CD4-positive, alpha-beta T cell (primary cell): ENCODE measurements around the gene INPP5A. TPM values are rescaled to one million over a fixed set of nuclear protein-coding genes. Genes with fewer than 3 reads are reported as not detected.

Experiments used
- ATAC-seq: fragments of 200-7000 bp; cut with Tn5 transposase; one replicate; pipeline ENCODE4 v1.10.0; 2022; ENCODE audit warnings: mild to moderate bottlenecking; ENCODE audit not compliant: poor library complexity
- CTCF ChIA-PET: fragments of 350-600 bp; sonication (Branson Sonifier 250); formaldehyde crosslinking; loops from one replicate; lab custom pipeline; 2021; ENCODE audit warnings: antibody characterized with exemption, inconsistent platforms; lab: Charles Lee
- POLR2A ChIA-PET: fragments of 350-600 bp; sonication (Branson Sonifier 250); formaldehyde crosslinking; loops from one replicate; lab custom pipeline; 2021; ENCODE audit warnings: antibody characterized with exemption, inconsistent platforms; lab: Charles Lee
- DNase-seq, 14 experiments: peaks; one replicate each; pipeline ENCODE4 v3.0.0-alpha.2; 2013 to 2020; ENCODE audit warnings: mixed read lengths in 2 of 14
- H3K27ac ChIP-seq, 2 donors: one replicate each; pipeline versions ENCODE4 v1.5.1 to v1.7.0; 2013; ENCODE audit warnings: low read length in 2 of 2, low read depth in 1 of 2, mild to moderate bottlenecking in 1 of 2
- H3K27me3 ChIP-seq, 2 experiments: 1 replicate in 1 of 2; 2 replicates in 1 of 2; pipeline versions ENCODE4 v1.6.1 to v1.7.0; 2013; ENCODE audit warnings: low read length in 2 of 2, control low read depth in 1 of 2, mild to moderate bottlenecking in 1 of 2, moderate library complexity in 1 of 2; ENCODE audit not compliant: insufficient read depth in 2 of 2, control insufficient read depth in 1 of 2
- H3K36me3 ChIP-seq: one replicate; pipeline ENCODE4 v1.6.1; 2013; ENCODE audit warnings: low read length, control low read depth; ENCODE audit not compliant: insufficient read depth
- H3K4me1 ChIP-seq: one replicate; pipeline ENCODE4 v1.6.1; 2013; ENCODE audit warnings: low read length, control low read depth; ENCODE audit not compliant: insufficient read depth
- H3K4me3 ChIP-seq: one replicate; pipeline ENCODE4 v1.5.1; 2013; ENCODE audit warnings: mild to moderate bottlenecking, low read length, moderate library complexity
- H3K9me3 ChIP-seq, 2 experiments: 1 replicate in 1 of 2; 2 replicates in 1 of 2; pipeline versions ENCODE4 v1.6.1 to v1.7.0; 2013; ENCODE audit warnings: low read length in 2 of 2, mild to moderate bottlenecking in 2 of 2, control low read depth in 1 of 2, moderate library complexity in 1 of 2; ENCODE audit not compliant: control insufficient read depth in 1 of 2, insufficient read depth in 1 of 2
- H3K27ac Mint-ChIP-seq: one replicate; pipeline ENCODE4 v1.8.0; 2020; ENCODE audit warnings: mixed read lengths
- H3K27me3 Mint-ChIP-seq: one replicate; pipeline ENCODE4 v1.8.0; 2021; ENCODE audit warnings: mixed read lengths
- H3K36me3 Mint-ChIP-seq: one replicate; pipeline ENCODE4 v1.8.0; 2021; ENCODE audit warnings: low read depth, mixed read lengths
- H3K4me1 Mint-ChIP-seq: one replicate; pipeline ENCODE4 v1.8.0; 2021; ENCODE audit warnings: low read depth, mixed read lengths
- H3K4me3 Mint-ChIP-seq: one replicate; pipeline ENCODE4 v1.8.0; 2020; ENCODE audit warnings: mild to moderate bottlenecking, mixed read lengths
- H3K9me3 Mint-ChIP-seq: one replicate; pipeline ENCODE4 v1.8.0; 2020; ENCODE audit warnings: mixed read lengths
- intact Hi-C, 2 experiments: fragments of 100-400 bp; cut with DNase I in 1 of 2; cut with micrococcal nuclease in 1 of 2; formaldehyde crosslinking; loops; one replicate each; pipeline versions ENCODE4 v1.15.1 to v1.9.0; 2023 to 2025; cut with DNase I, micrococcal nuclease
- total RNA-seq, 174 experiments: library from RNA in 2 of 174; stranded (reverse) in 2 of 174; gene quantifications; one replicate each; pipeline ENCODE4 v1.2.3 and lab custom pipeline; 2021 to 2026
- TF ChIP-seq, protein P1 (sequence below): fragments of 200-600 bp; IDR thresholded peaks from one replicate; pipeline ENCODE4 v1.8.0; 2022; ENCODE audit warnings: antibody characterized with exemption, mild to moderate bottlenecking

INPP5A gene
- total RNA-seq, 2 experiments from 2014 or later = 22.0 to 24.8 TPM

GRCh38 chr10:132560241-132560731 is 22.7 kb downstream of the INPP5A start:
- ATAC-seq = no peak
- CTCF ChIA-PET = no interaction called here
- H3K4me1 Mint-ChIP-seq = peaks cover 35% of the 10 kb centered on the region

DNA sequence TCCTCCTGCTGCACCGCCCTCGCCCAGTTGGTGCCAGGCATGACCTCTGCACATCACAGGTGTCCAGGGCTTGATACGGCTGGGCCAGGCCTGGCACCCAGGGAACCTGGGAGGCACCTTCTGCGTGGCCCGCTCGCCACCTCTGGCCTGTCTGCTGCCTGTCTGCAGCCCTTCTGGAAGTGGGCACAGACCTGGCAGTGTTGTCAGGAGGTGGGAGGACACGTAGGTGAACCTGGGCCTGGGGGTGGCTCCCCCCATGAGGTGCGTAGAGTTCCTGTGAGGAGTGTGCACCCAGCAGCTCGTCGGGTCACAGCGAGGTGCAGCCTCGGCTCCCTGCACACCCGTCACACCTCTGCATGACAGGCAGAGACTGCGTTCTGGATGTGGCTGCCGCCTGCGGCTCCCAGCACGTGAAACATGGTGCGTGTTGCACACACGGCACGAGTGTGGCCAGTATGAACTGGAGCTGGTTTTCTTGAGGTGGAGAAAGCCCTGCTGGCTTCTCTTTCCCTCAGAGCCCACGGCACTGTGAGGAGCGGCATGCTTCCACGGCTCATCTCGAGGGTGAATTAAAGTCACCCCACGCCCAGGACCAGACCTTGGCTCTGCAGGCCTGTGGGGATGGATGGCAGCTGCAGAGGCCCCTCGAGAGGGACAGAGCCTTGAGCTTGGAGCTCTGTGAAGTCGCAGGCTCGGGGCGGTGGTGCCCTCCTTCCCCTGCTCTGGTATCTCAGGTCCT is 24.8 kb downstream of the INPP5A start:
- Mint-ChIP-seq H3K27me3 (no peaks in the 10 kb centered on the region), H3K4me3 (no peak overlapping the region), H3K9me3 (no peaks in the 10 kb centered on the region), H3K36me3 (no peaks in the 10 kb centered on the region), H3K27ac (no peak overlapping the region), H3K4me1 (peaks cover 42% of the 10 kb centered on the region)
- Histone ChIP-seq H3K36me3 (peaks cover 3% of the 10 kb centered on the region), H3K27me3 (no peaks in the 10 kb centered on the region), H3K4me3 (no peak overlapping the region), H3K27ac (no peak overlapping the region), H3K9me3 (peaks cover 0 to 9% of the 10 kb centered on the region in 2 experiments), H3K4me1 (peaks cover 45% of the 10 kb centered on the region)
- ChIA-PET CTCF (no interaction called here), POLR2A (interaction anchor here (0.7 kb wide), 1 partner anchor 50 kb away, joined by 3 read pairs; no protein-coding TSS in a partner anchor)
- TF ChIP-seq, protein P1, sequence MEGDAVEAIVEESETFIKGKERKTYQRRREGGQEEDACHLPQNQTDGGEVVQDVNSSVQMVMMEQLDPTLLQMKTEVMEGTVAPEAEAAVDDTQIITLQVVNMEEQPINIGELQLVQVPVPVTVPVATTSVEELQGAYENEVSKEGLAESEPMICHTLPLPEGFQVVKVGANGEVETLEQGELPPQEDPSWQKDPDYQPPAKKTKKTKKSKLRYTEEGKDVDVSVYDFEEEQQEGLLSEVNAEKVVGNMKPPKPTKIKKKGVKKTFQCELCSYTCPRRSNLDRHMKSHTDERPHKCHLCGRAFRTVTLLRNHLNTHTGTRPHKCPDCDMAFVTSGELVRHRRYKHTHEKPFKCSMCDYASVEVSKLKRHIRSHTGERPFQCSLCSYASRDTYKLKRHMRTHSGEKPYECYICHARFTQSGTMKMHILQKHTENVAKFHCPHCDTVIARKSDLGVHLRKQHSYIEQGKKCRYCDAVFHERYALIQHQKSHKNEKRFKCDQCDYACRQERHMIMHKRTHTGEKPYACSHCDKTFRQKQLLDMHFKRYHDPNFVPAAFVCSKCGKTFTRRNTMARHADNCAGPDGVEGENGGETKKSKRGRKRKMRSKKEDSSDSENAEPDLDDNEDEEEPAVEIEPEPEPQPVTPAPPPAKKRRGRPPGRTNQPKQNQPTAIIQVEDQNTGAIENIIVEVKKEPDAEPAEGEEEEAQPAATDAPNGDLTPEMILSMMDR = no peak
- ATAC-seq (no peak), DNase-seq (no peak)
- intact Hi-C loops = no loop called here

More at GRCh38 chr10:132560241-132560731, 22.7 kb downstream of the INPP5A start:
- no peaks in the 10 kb centered on the region for H3K27me3 Mint-ChIP-seq
- Histone ChIP-seq H3K36me3 (peaks cover 3% of the 10 kb centered on the region), H3K27ac (no peak overlapping the region), H3K27me3 (no peaks in the 10 kb centered on the region), H3K9me3 (peaks cover 0 to 9% of the 10 kb centered on the region in 2 experiments), H3K4me3 (no peak overlapping the region), H3K4me1 (peaks cover 60% of the 10 kb centered on the region)
- intact Hi-C loops = no loop called here
- POLR2A ChIA-PET = interaction anchor here (0.6 kb wide), 1 partner anchor 24 kb away, joined by 3 read pairs; no protein-coding TSS in a partner anchor
- no peaks in the 10 kb centered on the region for H3K9me3 Mint-ChIP-seq
- DNase-seq = peak in 1 of 14 experiments; percentile 21
- no peak overlapping the region for H3K4me3 Mint-ChIP-seq
- TF ChIP-seq, protein P1 = no peak
- no peaks in the 10 kb centered on the region for H3K36me3 Mint-ChIP-seq
- no peak overlapping the region for H3K27ac Mint-ChIP-seq

- H3K4me3 Mint-ChIP-seq = no peak overlapping the region
- H3K9me3 Mint-ChIP-seq = no peaks in the 10 kb centered on the region
- H3K4me1 Mint-ChIP-seq = peaks cover 42% of the 10 kb centered on the region
- TF ChIP-seq, protein P1 = no peak
- no peak for DNase-seq
- H3K36me3 ChIP-seq = peaks cover 3% of the 10 kb centered on the region
- intact Hi-C loops = no loop called here
- no peaks in the 10 kb centered on the region for H3K27me3 ChIP-seq
- H3K4me1 ChIP-seq = peaks cover 43% of the 10 kb centered on the region
- H3K9me3 ChIP-seq = peaks cover 0 to 9% of the 10 kb centered on the region in 2 experiments
- no peak overlapping the region for H3K4me3 ChIP-seq
- CTCF ChIA-PET = no interaction called here
- H3K27me3 Mint-ChIP-seq = no peaks in the 10 kb centered on the region
- ATAC-seq = no peak
- no peaks in the 10 kb centered on the region for H3K36me3 Mint-ChIP-seq
- no peak overlapping the region for H3K27ac ChIP-seq
- POLR2A ChIA-PET = interaction anchor here (0.7 kb wide), 1 partner anchor 49 kb away, joined by 3 read pairs; no protein-coding TSS in a partner anchor
- no peak overlapping the region for H3K27ac Mint-ChIP-seq
These were observed 25.4 kb downstream of the INPP5A start for GRCh38 chr10:132562916-132563456.
